ENCODE measurements around the gene LIMCH1. TPM values are rescaled to one million over a fixed set of nuclear protein-coding genes. Genes with fewer than 3 reads are reported as not detected.

Gene LIMCH1
- total and polyA plus RNA-seq, 8 donors = 4.7 to 37.1 (median 17.4) TPM

DNA sequence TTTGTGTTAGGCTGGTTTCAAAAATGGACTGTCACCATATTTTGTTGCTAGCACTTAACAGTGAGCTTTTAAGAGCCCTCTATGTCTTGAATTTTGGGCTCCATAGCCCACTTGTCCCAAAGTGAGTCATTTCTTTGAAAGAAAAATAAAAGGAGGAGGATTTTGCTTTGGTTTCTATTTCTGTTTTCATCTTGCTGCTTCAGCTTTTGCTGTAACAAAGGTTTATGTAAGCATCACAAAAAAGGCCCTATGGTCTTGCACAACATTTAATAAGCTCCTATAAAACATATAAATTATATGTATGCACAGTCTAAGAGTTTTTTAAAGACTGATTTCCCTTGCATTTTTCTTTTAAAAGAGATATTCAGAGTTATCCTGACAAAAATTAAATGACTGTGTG is 105.4 kb downstream of the LIMCH1 start:
- Histone ChIP-seq H3K27me3 (peaks cover 0 to 22% (median 5%) of the 10 kb centered on the region in 3 donors), H3K27ac (no peak overlapping the region), H3K9me3 (no peaks in the 10 kb centered on the region), H3K4me1 (peaks cover 7 to 12% (median 8%) of the 10 kb centered on the region in 4 donors), H3K4me3 (no peak overlapping the region), H3K36me3 (peaks cover 0 to 10% (median 3%) of the 10 kb centered on the region in 4 donors)
- intact Hi-C loops (cut with DNase I; ENCODE audit: low total_unique reads) = no loop called here
- DNase-seq = no peak
- TF ChIP-seq EP300 (IDR thresholded peaks at IDR 0.05) (no peak), POLR2AphosphoS5 (IDR thresholded peaks at IDR 0.05) (no peak), POLR2A (IDR thresholded peaks at IDR 0.05) (no peak)
- TF ChIP-seq, protein P1, sequence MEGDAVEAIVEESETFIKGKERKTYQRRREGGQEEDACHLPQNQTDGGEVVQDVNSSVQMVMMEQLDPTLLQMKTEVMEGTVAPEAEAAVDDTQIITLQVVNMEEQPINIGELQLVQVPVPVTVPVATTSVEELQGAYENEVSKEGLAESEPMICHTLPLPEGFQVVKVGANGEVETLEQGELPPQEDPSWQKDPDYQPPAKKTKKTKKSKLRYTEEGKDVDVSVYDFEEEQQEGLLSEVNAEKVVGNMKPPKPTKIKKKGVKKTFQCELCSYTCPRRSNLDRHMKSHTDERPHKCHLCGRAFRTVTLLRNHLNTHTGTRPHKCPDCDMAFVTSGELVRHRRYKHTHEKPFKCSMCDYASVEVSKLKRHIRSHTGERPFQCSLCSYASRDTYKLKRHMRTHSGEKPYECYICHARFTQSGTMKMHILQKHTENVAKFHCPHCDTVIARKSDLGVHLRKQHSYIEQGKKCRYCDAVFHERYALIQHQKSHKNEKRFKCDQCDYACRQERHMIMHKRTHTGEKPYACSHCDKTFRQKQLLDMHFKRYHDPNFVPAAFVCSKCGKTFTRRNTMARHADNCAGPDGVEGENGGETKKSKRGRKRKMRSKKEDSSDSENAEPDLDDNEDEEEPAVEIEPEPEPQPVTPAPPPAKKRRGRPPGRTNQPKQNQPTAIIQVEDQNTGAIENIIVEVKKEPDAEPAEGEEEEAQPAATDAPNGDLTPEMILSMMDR (IDR thresholded peaks at IDR 0.05) = no peak

DNA sequence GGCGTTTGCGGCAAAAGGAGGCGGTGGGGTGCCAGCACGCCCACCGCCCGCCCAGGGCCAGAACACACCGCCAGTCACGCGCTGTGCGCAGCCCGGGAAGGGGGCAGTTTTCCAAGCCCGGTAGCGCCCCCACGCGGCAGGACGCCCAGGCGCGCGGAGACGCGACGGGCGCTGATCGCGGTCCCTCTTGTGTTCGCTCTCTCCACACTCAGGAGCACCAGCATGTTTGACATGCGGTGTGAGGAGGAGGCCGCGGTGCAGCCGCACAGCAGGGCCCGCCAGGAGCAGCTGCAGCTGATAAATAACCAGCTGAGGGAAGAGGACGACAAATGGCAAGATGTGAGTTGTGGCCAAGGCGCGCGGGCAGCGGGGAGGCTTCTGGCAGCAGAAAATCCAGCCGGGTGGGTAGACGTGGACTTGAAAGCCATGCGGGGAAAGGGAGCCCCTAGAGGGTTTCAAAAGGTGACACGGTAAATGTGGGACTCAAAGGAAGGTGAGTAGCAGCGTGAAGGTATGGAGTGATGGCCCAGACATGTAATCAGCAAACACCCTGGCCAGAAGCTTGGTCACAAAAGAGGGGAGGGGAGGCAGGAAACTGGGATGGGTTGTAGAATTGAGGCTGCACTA is 106.4 kb downstream of the LIMCH1 start:
- peaks cover 0 to 22% (median 5%) of the 10 kb centered on the region in 3 donors for H3K27me3 ChIP-seq
- H3K36me3 ChIP-seq = peaks cover 0 to 10% (median 3%) of the 10 kb centered on the region in 4 donors
- no peaks in the 10 kb centered on the region for H3K9me3 ChIP-seq
- H3K27ac ChIP-seq = no peak overlapping the region
- peaks cover 7 to 12% (median 8%) of the 10 kb centered on the region in 4 donors for H3K4me1 ChIP-seq
- intact Hi-C loops (cut with DNase I; ENCODE audit: low total_unique reads) = no loop called here
- DNase-seq = peak; percentile 78 to 89
- 9 to 15% (median 13%) methylated on average over 35 to 41 of the region's 41 CpGs for WGBS, 5 donors
- peak overlapping the region in 3 of 4 donors; percentile 14 to 30 (median 20) for H3K4me3 ChIP-seq
- peak in 1 of 3 donors; percentile 44 for TF ChIP-seq POLR2AphosphoS5 (IDR thresholded peaks at IDR 0.05)
- TF ChIP-seq EP300 (IDR thresholded peaks at IDR 0.05) = no peak
- TF ChIP-seq POLR2A (IDR thresholded peaks at IDR 0.05) = no peak
- TF ChIP-seq, protein P1 (IDR thresholded peaks at IDR 0.05) = peak in 5 of 7 experiments; percentile 65 to 82 (median 79)

DNA sequence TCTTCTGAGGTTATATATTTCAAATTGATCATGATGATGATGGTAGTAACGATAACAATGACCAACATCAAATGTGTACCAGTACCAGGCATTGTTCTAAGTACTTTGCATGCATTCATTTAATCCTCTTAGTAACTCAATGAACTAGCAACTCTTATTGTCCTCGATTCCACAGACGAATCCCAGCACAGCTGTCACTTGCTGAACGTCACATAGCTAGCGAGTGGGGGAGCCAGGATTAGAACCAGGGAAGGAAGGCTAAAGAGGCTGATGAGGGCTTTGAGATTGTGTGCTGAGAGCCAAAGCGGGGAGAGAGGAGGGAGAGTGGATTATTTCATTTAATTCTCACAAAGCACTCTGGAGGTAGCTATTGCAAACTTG is 106.9 kb downstream of the LIMCH1 start:
- no peak overlapping the region for H3K27ac ChIP-seq
- H3K27me3 ChIP-seq = peaks cover 0 to 22% (median 5%) of the 10 kb centered on the region in 3 donors
- H3K4me1 ChIP-seq = peaks cover 7 to 12% (median 8%) of the 10 kb centered on the region in 4 donors
- TF ChIP-seq, protein P1 (IDR thresholded peaks at IDR 0.05) = no peak
- TF ChIP-seq EP300 (IDR thresholded peaks at IDR 0.05) (no peak), POLR2A (IDR thresholded peaks at IDR 0.05) (no peak), POLR2AphosphoS5 (IDR thresholded peaks at IDR 0.05) (no peak)
- intact Hi-C loops (cut with DNase I; ENCODE audit: low total_unique reads) = loop anchor here (5.0 kb wide), 1 partner anchor 363 kb away; no protein-coding TSS in a partner anchor
- H3K4me3 ChIP-seq = no peak overlapping the region
- 80 to 91% (median 88%) methylated on average over 6 of the region's 6 CpGs for WGBS, 5 donors
- H3K9me3 ChIP-seq = no peaks in the 10 kb centered on the region
- H3K36me3 ChIP-seq = peaks cover 0 to 10% (median 3%) of the 10 kb centered on the region in 4 donors
- DNase-seq = no peak

DNA sequence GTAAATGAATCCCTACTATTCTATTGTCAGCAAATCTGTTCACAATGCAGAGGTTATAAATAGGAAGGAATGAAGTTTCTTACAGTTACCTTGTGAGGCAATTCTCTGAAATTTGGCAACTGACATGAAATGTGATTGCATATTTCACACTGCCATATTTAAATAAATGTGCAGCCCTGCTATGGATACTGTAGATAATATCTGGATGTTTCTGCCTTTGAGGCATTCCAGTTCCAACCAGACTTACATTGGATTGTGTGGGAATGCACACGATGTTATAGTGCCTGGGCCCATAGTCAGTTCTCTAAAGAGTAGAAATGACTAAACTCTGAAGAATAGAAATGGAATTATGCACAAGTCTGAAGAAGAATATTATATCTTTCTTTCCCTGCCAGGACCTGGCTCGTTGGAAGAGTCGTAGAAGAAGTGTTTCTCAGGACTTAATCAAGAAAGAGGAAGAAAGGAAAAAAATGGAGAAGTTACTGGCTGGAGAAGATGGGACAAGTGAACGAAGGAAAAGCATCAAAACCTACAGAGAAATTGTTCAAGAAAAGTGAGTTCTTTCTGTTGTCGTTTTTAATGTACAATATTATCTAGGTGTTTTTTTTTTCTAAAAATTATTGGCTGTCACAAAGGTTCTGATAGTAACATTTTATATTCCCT is 107.9 kb downstream of the LIMCH1 start:
- no peak for DNase-seq
- TF ChIP-seq, protein P1 (IDR thresholded peaks at IDR 0.05) = no peak
- TF ChIP-seq EP300 (IDR thresholded peaks at IDR 0.05) (no peak), POLR2A (IDR thresholded peaks at IDR 0.05) (no peak), POLR2AphosphoS5 (IDR thresholded peaks at IDR 0.05) (no peak)
- 73 to 85% (median 83%) methylated on average over 5 of the region's 5 CpGs for WGBS, 5 donors
- Histone ChIP-seq H3K9me3 (no peaks in the 10 kb centered on the region), H3K4me1 (peaks cover 7 to 12% (median 8%) of the 10 kb centered on the region in 4 donors), H3K4me3 (no peak overlapping the region), H3K27ac (no peak overlapping the region), H3K36me3 (peaks cover 0 to 17% (median 5%) of the 10 kb centered on the region in 4 donors), H3K27me3 (peaks cover 0 to 22% (median 5%) of the 10 kb centered on the region in 3 donors)
- intact Hi-C loops (cut with DNase I; ENCODE audit: low total_unique reads) = loop anchor here (5.0 kb wide), 1 partner anchor 364 kb away; no protein-coding TSS in a partner anchor
